Measurements from ENCODE around the gene RNFT1. TPM values are rescaled to one million over a fixed set of nuclear protein-coding genes. Genes with fewer than 3 reads are reported as not detected.
"Not testable (repeated sequence)": the region's sequence is repeated elsewhere in the genome, so short reads cannot be mapped to it uniquely, and the experiment has no call there.

RNFT1 gene, protein sequence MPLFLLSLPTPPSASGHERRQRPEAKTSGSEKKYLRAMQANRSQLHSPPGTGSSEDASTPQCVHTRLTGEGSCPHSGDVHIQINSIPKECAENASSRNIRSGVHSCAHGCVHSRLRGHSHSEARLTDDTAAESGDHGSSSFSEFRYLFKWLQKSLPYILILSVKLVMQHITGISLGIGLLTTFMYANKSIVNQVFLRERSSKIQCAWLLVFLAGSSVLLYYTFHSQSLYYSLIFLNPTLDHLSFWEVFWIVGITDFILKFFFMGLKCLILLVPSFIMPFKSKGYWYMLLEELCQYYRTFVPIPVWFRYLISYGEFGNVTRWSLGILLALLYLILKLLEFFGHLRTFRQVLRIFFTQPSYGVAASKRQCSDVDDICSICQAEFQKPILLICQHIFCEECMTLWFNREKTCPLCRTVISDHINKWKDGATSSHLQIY
- 16.8 TPM for total RNA-seq (ENCODE audit: unreplicated experiment)
- long read RNA-seq, transcript RNFT1-201 (9 exons, 2,101 nt) = major isoform, 6 of 15 reads
- long read RNA-seq, partial matches to known transcripts = 0 of 15 reads
- long read RNA-seq, other reads (novel, unspliced or antisense) = 2 of 15 reads

DNA sequence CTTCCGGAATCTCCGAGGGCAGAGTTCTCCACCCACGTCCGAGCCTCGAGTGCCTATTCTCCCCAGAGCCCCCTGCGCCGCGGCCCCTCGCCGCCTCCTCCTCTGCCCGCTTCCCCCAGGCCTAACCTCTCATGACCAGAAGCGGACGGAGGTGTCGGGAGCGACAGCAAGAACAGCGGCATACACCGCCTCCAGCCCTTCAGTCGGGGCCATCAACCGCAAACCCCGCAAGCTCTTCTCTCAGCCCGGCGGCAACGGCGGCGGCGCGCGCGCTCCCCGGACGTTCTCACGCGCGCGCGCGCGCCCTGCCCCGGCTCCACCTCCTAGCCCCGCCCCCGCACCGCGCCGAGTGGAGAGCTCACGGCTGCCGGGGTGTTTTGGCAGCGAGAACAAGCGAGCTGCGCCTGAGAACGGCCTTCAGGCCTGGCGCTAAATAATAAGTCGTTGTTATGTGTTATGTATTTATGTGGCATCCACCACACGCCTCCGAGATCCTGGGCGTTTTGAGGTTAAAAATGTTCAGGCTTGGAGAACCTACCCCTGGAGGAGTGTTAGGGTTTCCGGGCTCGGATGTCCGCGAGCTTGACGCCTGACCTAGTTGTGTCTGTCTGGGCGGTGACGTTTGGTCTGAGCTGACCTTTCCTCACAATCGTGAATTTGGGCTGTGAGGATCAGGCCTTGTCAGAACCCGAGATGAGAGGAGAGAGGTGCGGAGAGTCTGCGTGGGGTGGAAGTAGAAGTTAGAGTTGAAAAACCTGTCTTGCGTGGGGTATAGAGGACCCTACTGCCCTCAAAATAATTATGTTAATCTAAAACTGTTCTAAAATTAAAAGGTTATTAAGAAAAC lies at the start of gene RNFT1:
Gene RNFT1 (minus strand): TSS at position 259 of the 847 bp plus-strand sequence. CDS start 77 bp downstream, at position 182.
- TF ChIP-seq, protein P1, sequence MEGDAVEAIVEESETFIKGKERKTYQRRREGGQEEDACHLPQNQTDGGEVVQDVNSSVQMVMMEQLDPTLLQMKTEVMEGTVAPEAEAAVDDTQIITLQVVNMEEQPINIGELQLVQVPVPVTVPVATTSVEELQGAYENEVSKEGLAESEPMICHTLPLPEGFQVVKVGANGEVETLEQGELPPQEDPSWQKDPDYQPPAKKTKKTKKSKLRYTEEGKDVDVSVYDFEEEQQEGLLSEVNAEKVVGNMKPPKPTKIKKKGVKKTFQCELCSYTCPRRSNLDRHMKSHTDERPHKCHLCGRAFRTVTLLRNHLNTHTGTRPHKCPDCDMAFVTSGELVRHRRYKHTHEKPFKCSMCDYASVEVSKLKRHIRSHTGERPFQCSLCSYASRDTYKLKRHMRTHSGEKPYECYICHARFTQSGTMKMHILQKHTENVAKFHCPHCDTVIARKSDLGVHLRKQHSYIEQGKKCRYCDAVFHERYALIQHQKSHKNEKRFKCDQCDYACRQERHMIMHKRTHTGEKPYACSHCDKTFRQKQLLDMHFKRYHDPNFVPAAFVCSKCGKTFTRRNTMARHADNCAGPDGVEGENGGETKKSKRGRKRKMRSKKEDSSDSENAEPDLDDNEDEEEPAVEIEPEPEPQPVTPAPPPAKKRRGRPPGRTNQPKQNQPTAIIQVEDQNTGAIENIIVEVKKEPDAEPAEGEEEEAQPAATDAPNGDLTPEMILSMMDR (IDR thresholded peaks at IDR 0.05; ENCODE audit: unreplicated experiment) = no peak
- Mint-ChIP-seq H3K9me3 (ENCODE audit: unreplicated experiment) (no peaks in the 10 kb centered on the region), H3K4me3 (ENCODE audit: unreplicated experiment) (peak within 1 kb of the TSS; percentile 89), H3K27me3 (ENCODE audit: unreplicated experiment) (peaks cover 1% of the 10 kb centered on the region), H3K36me3 (ENCODE audit: low read depth, unreplicated experiment) (no peaks in the 10 kb centered on the region), H3K27ac (ENCODE audit: unreplicated experiment) (peak within 1 kb of the TSS; percentile 90), H3K4me1 (ENCODE audit: unreplicated experiment) (peaks cover 11% of the 10 kb centered on the region)
- DNase-seq (ENCODE audit: low spot score) = peak; percentile 87

DNA sequence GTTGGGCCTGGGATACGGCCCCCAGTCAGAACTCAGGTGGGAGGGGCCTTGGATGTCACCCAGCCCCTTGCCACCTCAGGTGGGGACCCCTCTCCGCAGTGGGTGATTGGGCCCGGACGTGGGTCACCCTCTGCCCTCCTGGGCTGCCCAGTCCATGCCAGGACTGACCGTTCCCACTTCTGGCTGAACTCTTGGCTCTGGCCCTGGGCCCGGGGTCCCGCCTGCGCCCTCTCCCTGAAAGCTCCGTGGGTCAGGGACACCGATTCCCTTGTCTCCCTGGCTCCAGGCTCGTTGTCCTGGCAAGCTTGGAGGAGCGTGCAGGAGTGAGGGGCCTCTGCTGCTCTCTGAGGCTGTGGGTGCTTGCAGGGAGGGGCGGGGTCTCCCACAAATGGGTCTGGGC lies 44.8 kb upstream of the RNFT1 start:
- H3K27me3 Mint-ChIP-seq (ENCODE audit: unreplicated experiment); H3K4me1 Mint-ChIP-seq (ENCODE audit: unreplicated experiment); H3K36me3 Mint-ChIP-seq (ENCODE audit: low read depth, unreplicated experiment); H3K27ac Mint-ChIP-seq (ENCODE audit: unreplicated experiment); H3K4me3 Mint-ChIP-seq (ENCODE audit: unreplicated experiment); DNase-seq (ENCODE audit: low spot score); H3K9me3 Mint-ChIP-seq (ENCODE audit: unreplicated experiment): not testable (repeated sequence)

DNA sequence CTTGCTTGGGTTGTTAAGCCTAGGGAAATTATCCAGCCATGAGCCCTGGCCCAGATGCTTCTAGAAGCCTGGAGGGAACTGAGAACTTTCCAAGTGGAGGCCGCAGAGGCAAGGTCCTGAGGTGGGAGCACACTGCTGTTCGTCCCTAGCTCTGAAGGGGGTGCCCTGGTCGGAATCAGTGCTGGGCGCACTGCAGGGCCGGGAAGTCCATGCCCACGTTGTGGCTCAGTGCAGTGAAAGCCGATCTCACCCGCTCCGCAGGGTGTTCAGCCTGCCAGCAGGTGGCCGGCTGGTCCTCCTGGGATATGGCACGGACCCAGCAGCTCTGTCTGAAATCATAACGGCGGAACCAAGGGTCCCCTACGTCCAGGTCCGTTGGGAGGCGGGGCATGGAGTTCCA lies 43.8 kb upstream of the RNFT1 start:
- not testable (repeated sequence) for H3K4me1 Mint-ChIP-seq (ENCODE audit: unreplicated experiment); H3K9me3 Mint-ChIP-seq (ENCODE audit: unreplicated experiment); H3K27me3 Mint-ChIP-seq (ENCODE audit: unreplicated experiment); H3K27ac Mint-ChIP-seq (ENCODE audit: unreplicated experiment); H3K4me3 Mint-ChIP-seq (ENCODE audit: unreplicated experiment); H3K36me3 Mint-ChIP-seq (ENCODE audit: low read depth, unreplicated experiment); DNase-seq (ENCODE audit: low spot score)

DNA sequence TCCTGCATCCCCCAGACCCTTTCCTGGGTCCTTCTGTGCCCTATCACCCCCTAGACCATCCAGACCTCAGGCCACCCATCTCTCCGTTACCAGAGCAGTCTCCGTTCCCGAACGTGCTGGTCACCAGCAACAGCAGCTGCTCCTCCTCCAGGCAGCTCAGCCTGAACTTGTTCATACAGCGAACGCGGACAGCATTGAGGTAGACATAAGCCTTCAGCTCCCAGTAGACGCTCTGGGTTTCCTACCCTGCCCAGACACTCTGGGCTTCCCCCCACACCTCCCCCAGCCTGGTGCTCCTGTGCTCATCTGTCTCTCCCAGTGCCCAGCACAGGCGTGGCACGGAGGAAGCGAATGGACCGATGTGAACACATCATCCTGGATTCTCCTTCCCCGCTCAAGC lies 41.6 kb upstream of the RNFT1 start:
- H3K9me3 Mint-ChIP-seq (ENCODE audit: unreplicated experiment) = no peaks in the 10 kb centered on the region
- peaks cover 4% of the 10 kb centered on the region for H3K27me3 Mint-ChIP-seq (ENCODE audit: unreplicated experiment)
- peaks cover 2% of the 10 kb centered on the region for H3K4me1 Mint-ChIP-seq (ENCODE audit: unreplicated experiment)
- H3K36me3 Mint-ChIP-seq (ENCODE audit: low read depth, unreplicated experiment) = no peaks in the 10 kb centered on the region
- TF ChIP-seq, protein P1 (IDR thresholded peaks at IDR 0.05; ENCODE audit: unreplicated experiment) = no peak
- peak overlapping the region; percentile 24 for H3K27ac Mint-ChIP-seq (ENCODE audit: unreplicated experiment)
- no peak overlapping the region for H3K4me3 Mint-ChIP-seq (ENCODE audit: unreplicated experiment)
- DNase-seq (ENCODE audit: low spot score) = no peak

DNA sequence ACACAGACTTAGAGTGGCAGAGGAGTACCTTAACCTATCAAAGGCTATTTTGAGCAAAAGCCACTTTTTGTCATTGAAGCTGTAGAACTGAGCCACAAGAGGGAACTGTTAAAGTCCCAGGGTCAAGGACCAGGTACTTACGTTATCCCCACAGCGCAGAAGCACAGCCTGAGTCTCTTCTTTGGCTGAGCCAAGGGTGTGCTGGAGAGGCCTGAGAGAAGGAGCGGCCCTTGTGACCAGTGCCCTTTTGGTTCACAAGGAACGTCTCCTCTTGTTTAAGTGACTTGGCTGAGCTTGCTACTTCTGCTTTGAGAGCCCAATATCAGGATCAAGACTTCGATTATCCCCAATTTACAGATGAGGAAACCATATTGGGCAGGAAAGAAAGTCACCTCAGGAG lies 40.0 kb upstream of the RNFT1 start:
- not testable (repeated sequence) for DNase-seq (ENCODE audit: low spot score); H3K36me3 Mint-ChIP-seq (ENCODE audit: low read depth, unreplicated experiment); H3K27me3 Mint-ChIP-seq (ENCODE audit: unreplicated experiment); H3K27ac Mint-ChIP-seq (ENCODE audit: unreplicated experiment); H3K4me1 Mint-ChIP-seq (ENCODE audit: unreplicated experiment); H3K9me3 Mint-ChIP-seq (ENCODE audit: unreplicated experiment); H3K4me3 Mint-ChIP-seq (ENCODE audit: unreplicated experiment)

DNA sequence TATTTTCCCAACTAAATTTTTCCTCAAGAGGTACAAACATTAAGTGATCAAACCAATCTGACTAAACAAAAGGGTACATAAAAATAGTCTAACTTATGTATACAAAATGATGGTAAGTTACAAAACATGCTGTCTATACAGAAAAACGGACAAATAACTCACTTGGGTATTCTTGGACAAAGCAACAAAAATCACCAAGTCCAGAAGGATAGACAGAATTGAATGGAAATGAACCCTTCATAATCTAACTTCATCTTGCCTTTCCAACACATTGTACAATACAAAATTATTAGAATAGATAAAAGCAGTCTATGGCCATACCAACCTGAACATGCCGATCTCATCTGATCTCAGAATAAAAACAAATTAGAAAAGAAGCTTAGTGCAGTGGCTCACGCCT lies 37.9 kb upstream of the RNFT1 start:
- not testable (repeated sequence) for DNase-seq (ENCODE audit: low spot score); H3K27me3 Mint-ChIP-seq (ENCODE audit: unreplicated experiment); H3K27ac Mint-ChIP-seq (ENCODE audit: unreplicated experiment); H3K4me1 Mint-ChIP-seq (ENCODE audit: unreplicated experiment); H3K9me3 Mint-ChIP-seq (ENCODE audit: unreplicated experiment); H3K36me3 Mint-ChIP-seq (ENCODE audit: low read depth, unreplicated experiment); H3K4me3 Mint-ChIP-seq (ENCODE audit: unreplicated experiment)

DNA sequence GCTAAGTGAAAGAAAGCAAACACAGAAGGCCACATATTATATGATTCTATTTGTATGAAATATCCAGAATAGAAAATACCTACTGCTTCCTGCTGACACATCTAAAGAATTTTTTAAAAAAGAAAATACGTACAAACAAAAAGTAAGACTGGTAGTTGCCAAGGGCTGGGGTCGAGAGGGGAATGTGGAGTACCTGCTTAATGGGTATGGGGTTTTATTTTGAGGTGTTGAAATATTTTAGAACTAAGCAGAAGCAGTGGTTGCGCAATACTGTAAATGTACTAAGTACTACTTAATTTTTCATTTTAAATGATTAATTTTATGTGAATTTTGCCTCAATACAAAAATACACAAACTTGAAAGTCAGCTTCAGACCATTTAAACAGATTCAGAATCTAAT lies 32.1 kb upstream of the RNFT1 start:
- H3K9me3 Mint-ChIP-seq (ENCODE audit: unreplicated experiment) = not testable (repeated sequence)

DNA sequence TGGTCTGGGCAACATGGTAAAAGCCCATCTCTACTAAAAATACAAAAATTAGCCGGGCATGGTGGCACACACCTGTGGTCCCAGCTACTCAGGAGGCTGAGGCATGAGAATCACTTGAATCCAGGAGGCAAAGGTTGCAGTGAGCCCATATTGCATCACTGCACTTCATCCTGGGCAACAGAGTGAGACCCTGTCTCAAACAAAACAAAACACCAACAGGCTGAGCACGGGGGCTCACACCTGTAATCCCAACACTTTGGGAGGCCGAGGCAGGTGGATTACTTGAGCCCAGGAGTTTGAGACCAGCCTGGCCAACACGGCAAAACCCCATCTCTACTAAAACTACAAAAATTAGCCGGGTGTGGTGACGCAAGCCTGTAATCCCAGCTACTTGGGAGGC lies 10.6 kb upstream of the RNFT1 start:
- not testable (repeated sequence) for H3K9me3 Mint-ChIP-seq (ENCODE audit: unreplicated experiment); H3K36me3 Mint-ChIP-seq (ENCODE audit: low read depth, unreplicated experiment); DNase-seq (ENCODE audit: low spot score); H3K4me1 Mint-ChIP-seq (ENCODE audit: unreplicated experiment); H3K4me3 Mint-ChIP-seq (ENCODE audit: unreplicated experiment); H3K27ac Mint-ChIP-seq (ENCODE audit: unreplicated experiment); H3K27me3 Mint-ChIP-seq (ENCODE audit: unreplicated experiment)

More for the DNA sequence above, 32.1 kb upstream of the RNFT1 start:
- not testable (repeated sequence) for H3K27me3 Mint-ChIP-seq (ENCODE audit: unreplicated experiment); DNase-seq (ENCODE audit: low spot score); H3K36me3 Mint-ChIP-seq (ENCODE audit: low read depth, unreplicated experiment); H3K27ac Mint-ChIP-seq (ENCODE audit: unreplicated experiment); H3K4me3 Mint-ChIP-seq (ENCODE audit: unreplicated experiment); H3K4me1 Mint-ChIP-seq (ENCODE audit: unreplicated experiment)

DNA sequence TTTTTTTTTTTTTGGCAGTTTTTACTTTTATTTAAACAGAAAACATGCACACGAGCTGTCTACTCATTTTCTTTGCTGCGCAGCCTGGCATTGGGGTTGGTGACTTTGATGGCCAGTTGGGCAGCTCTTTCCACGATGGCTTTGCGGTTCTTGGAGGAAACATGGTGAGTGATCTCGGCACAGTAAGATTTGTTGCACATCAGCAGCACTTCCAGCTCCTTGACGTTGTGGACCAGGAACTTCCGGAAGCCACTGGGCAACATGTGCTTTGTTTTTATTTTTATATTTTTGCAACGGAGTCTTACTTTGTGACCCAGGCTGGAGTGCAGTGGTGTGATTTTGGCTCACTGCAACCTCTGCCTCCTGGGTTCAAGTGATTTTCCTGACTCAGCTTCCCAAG lies 8.9 kb upstream of the RNFT1 start:
- H3K27ac Mint-ChIP-seq (ENCODE audit: unreplicated experiment); H3K27me3 Mint-ChIP-seq (ENCODE audit: unreplicated experiment); DNase-seq (ENCODE audit: low spot score); H3K36me3 Mint-ChIP-seq (ENCODE audit: low read depth, unreplicated experiment); H3K4me1 Mint-ChIP-seq (ENCODE audit: unreplicated experiment); H3K4me3 Mint-ChIP-seq (ENCODE audit: unreplicated experiment); H3K9me3 Mint-ChIP-seq (ENCODE audit: unreplicated experiment): not testable (repeated sequence)

Measured in endothelial cell (in vitro differentiated cells).